Measurements from ENCODE around the gene ENTPD3.

- TF ChIP-seq CTCF (IDR thresholded peaks at IDR 0.05), result no peak
- no peak for TF ChIP-seq EZH2 (IDR thresholded peaks at IDR 0.05)
Observed at GRCh38 chr3:40452562-40452875, 65.5 kb downstream of the ENTPD3 start.

All from neural progenitor cell (in vitro differentiated cells).